GM18951 (cell line): ENCODE data around the gene POLR2I.

Source experiments
- POLR2A ChIP-seq: IDR thresholded peaks from 4 replicates; pipeline ENCODE4 v1.6.1; 2011; ENCODE audit warnings: mild to moderate bottlenecking; ENCODE audit not compliant: insufficient read length, insufficient read depth; ENCODE audit errors: extremely low read depth
- in situ Hi-C: fragments of 300-500 bp; cut with MboI; formaldehyde crosslinking; loops from one replicate; pipeline ENCODE4 v1.12.0; 2022; ENCODE audit warnings: low sequenced_read_pairs, mixed read lengths, inconsistent platforms; ENCODE audit not compliant: unreplicated experiment

Gene POLR2I

GRCh38 chr19:36116344-36116637, 1.6 kb upstream of the POLR2I start:
- TF ChIP-seq POLR2A, result no peak
- in situ Hi-C loops, result no loop called here

- TF ChIP-seq POLR2A, result peak; percentile 74
- in situ Hi-C loops, result no loop called here
Observed at GRCh38 chr19:36115453-36116343, 1.0 kb upstream of the POLR2I start, which contains the start of gene TBCB. TSS of gene TBCB (plus strand) at chr19:36115468. CDS start at chr19:36115561, 93 bp downstream.

- TF ChIP-seq POLR2A, result no peak
- in situ Hi-C loops, result no loop called here
Observed at GRCh38 chr19:36113894-36114720, 568 bp downstream of the POLR2I start.

- in situ Hi-C loops, result no loop called here
Observed at GRCh38 chr19:36113425-36113824, 1.2 kb downstream of the POLR2I start.

GRCh38 chr19:36112678-36113077, 2.0 kb downstream of the POLR2I start:
- TF ChIP-seq POLR2A, result no peak
- in situ Hi-C loops, result no loop called here

More at GRCh38 chr19:36113425-36113824, 1.2 kb downstream of the POLR2I start:
- no peak for TF ChIP-seq POLR2A

- in situ Hi-C loops, result no loop called here
- TF ChIP-seq POLR2A, result no peak
Observed at GRCh38 chr19:36111200-36111539, 3.5 kb downstream of the POLR2I start.

- TF ChIP-seq POLR2A, result no peak
Observed at GRCh38 chr19:36110487-36111199, 4.0 kb downstream of the POLR2I start, which contains the start of gene OVOL3. TSS of gene OVOL3 (plus strand) at chr19:36111143. CDS start at chr19:36111203, 60 bp downstream.

GRCh38 chr19:36108684-36109083, 6.0 kb downstream of the POLR2I start:
- in situ Hi-C loops, result no loop called here
- TF ChIP-seq POLR2A, result no peak

More at GRCh38 chr19:36110487-36111199, 4.0 kb downstream of the POLR2I start, which contains the start of gene OVOL3:
- in situ Hi-C loops, result no loop called here

- in situ Hi-C loops, result no loop called here
- TF ChIP-seq POLR2A, result no peak
Observed at GRCh38 chr19:36106991-36107390, 7.7 kb downstream of the POLR2I start.

GRCh38 chr19:36106441-36106840, 8.2 kb downstream of the POLR2I start:
- no peak for TF ChIP-seq POLR2A
- in situ Hi-C loops, result no loop called here

GRCh38 chr19:36103842-36104552, 10.7 kb downstream of the POLR2I start:
- in situ Hi-C loops, result no loop called here
- no peak for TF ChIP-seq POLR2A

GRCh38 chr19:36103040-36103626, 11.5 kb downstream of the POLR2I start:
- in situ Hi-C loops, result no loop called here
- no peak for TF ChIP-seq POLR2A
